Measurements from ENCODE around the gene GRWD1.

Gene GRWD1

DNA sequence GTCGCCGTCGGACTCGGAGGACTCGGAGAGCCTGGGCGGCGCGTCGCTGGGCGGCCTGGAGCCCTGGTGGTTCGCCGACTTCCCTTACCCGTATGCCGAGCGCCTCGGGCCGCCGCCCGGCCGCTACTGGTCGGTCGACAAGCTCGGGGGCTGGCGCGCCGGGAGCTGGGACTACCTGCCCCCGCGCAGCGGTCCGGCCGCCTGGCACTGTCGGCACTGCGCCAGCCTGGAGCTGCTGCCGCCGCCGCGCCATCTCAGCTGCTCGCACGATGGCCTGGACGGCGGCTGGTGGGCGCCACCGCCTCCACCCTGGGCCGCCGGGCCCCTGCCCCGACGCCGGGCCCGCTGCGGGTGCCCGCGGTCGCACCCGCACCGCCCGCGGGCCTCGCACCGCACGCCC, 2.5 kb upstream of the GRWD1 start:
- Histone ChIP-seq H3K79me2 (ENCODE audit: insufficient read depth, low read length) (peaks cover 21% of the 10 kb centered on the region), H3K4me2 (ENCODE audit: low read depth, low read length, poor library complexity, severe bottlenecking) (no peak overlapping the region), H3K27ac (ENCODE audit: low read depth, low read length) (no peak overlapping the region), H3K36me3 (ENCODE audit: low read length) (0 out of 2 replicates have a peak, but pooled peaks cover 5% of the 10 kb centered on the region), H3F3A (ENCODE audit: insufficient read depth) (no peaks in the 10 kb centered on the region), H3K4me3 (ENCODE audit: insufficient read depth, low read length, poor library complexity, severe bottlenecking) (no peak overlapping the region), H3K9ac (ENCODE audit: low read length) (no peak overlapping the region), H4K20me1 (ENCODE audit: low read depth, low read length) (no peaks in the 10 kb centered on the region), H3K9me2 (replicated peaks; ENCODE audit: insufficient read depth, low read length) (no peaks in the 10 kb centered on the region), H2AFZ (ENCODE audit: low read depth, low read length, severe bottlenecking) (no peak overlapping the region), H3K9me3 (ENCODE audit: insufficient read depth, low read length) (no peaks in the 10 kb centered on the region), H3K27me3 (ENCODE audit: low read length) (no peaks in the 10 kb centered on the region)
- TF ChIP-seq, protein P1, sequence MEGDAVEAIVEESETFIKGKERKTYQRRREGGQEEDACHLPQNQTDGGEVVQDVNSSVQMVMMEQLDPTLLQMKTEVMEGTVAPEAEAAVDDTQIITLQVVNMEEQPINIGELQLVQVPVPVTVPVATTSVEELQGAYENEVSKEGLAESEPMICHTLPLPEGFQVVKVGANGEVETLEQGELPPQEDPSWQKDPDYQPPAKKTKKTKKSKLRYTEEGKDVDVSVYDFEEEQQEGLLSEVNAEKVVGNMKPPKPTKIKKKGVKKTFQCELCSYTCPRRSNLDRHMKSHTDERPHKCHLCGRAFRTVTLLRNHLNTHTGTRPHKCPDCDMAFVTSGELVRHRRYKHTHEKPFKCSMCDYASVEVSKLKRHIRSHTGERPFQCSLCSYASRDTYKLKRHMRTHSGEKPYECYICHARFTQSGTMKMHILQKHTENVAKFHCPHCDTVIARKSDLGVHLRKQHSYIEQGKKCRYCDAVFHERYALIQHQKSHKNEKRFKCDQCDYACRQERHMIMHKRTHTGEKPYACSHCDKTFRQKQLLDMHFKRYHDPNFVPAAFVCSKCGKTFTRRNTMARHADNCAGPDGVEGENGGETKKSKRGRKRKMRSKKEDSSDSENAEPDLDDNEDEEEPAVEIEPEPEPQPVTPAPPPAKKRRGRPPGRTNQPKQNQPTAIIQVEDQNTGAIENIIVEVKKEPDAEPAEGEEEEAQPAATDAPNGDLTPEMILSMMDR (IDR thresholded peaks at IDR 0.05; ENCODE audit: insufficient read depth, low read length, poor library complexity, severe bottlenecking) = no peak

- Histone ChIP-seq H3K9ac (ENCODE audit: low read length) (no peak overlapping the region), H3K36me3 (ENCODE audit: low read length) (0 out of 2 replicates have a peak, but pooled peaks cover 10% of the 10 kb centered on the region), H3K79me2 (ENCODE audit: insufficient read depth, low read length) (peaks cover 24% of the 10 kb centered on the region), H3K27me3 (ENCODE audit: low read length) (no peaks in the 10 kb centered on the region), H3K27ac (ENCODE audit: low read depth, low read length) (no peak overlapping the region), H2AFZ (ENCODE audit: low read depth, low read length, severe bottlenecking) (no peak overlapping the region), H3K9me2 (replicated peaks; ENCODE audit: insufficient read depth, low read length) (no peaks in the 10 kb centered on the region), H3K9me3 (ENCODE audit: insufficient read depth, low read length) (no peaks in the 10 kb centered on the region), H3K4me2 (ENCODE audit: low read depth, low read length, poor library complexity, severe bottlenecking) (no peak overlapping the region), H3K4me3 (ENCODE audit: insufficient read depth, low read length, poor library complexity, severe bottlenecking) (no peak overlapping the region), H4K20me1 (ENCODE audit: low read depth, low read length) (no peaks in the 10 kb centered on the region), H3F3A (ENCODE audit: insufficient read depth) (no peaks in the 10 kb centered on the region)
- TF ChIP-seq EZH2phosphoT487 (conservative IDR thresholded peaks at IDR 0.05; ENCODE audit: low read length) = no peak
- TF ChIP-seq, protein P1 (IDR thresholded peaks at IDR 0.05; ENCODE audit: insufficient read depth, low read length, poor library complexity, severe bottlenecking) = no peak
Observed at GRCh38 chr19:48443731-48444128, 2.1 kb upstream of the GRWD1 start.

DNA sequence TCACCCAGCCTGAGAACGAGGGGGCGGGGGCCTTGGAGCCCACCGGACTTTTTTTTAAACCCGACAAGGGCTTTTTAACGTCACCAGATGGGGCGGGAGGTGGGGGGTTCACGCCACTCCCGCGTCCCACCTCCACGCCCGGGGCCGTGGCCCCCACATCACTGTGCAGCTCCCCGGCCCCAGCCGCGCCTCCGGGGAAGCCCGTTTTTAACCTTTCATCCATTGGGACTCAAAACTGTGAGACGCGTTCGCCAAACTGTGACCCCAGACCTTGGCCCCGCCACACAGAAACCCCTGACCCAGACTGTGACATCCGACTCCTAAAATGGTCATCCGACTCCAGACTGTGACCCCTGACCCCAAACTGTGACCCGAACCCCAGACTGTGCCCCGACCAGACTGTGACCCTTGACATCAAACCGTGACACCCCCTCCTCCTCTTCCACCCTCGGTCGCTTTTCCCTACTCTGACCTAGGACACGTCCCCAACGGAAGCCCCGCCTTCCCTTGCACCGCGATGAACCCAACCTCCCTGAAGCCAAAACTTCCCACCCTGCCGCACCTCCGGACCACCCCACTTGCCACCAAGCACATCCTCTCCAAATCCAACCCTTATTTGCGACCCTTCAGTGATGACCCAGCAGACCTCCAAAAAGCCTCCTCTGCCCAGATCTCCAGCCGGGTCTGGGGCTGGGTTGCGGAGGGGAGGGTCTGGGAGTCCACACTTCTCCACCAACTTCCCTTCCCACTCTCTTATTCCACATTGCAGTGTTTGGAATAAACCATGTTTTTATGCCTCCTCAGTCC, 1.5 kb upstream of the GRWD1 start:
- H3K4me3 ChIP-seq (ENCODE audit: insufficient read depth, low read length, poor library complexity, severe bottlenecking) = peak overlapping the region; percentile 91
- H3F3A ChIP-seq (ENCODE audit: insufficient read depth) = no peaks in the 10 kb centered on the region
- H3K9me3 ChIP-seq (ENCODE audit: insufficient read depth, low read length) = no peaks in the 10 kb centered on the region
- H3K79me2 ChIP-seq (ENCODE audit: insufficient read depth, low read length) = peaks cover 26% of the 10 kb centered on the region
- 0 out of 2 replicates have a peak, but pooled peaks cover 10% of the 10 kb centered on the region for H3K36me3 ChIP-seq (ENCODE audit: low read length)
- H3K4me2 ChIP-seq (ENCODE audit: low read depth, low read length, poor library complexity, severe bottlenecking) = peak overlapping the region; percentile 96
- no peaks in the 10 kb centered on the region for H4K20me1 ChIP-seq (ENCODE audit: low read depth, low read length)
- peak overlapping the region; percentile 97 for H2AFZ ChIP-seq (ENCODE audit: low read depth, low read length, severe bottlenecking)
- TF ChIP-seq, protein P1 (IDR thresholded peaks at IDR 0.05; ENCODE audit: insufficient read depth, low read length, poor library complexity, severe bottlenecking) = no peak
- TF ChIP-seq EZH2phosphoT487 (conservative IDR thresholded peaks at IDR 0.05; ENCODE audit: low read length) = no peak
- peak overlapping the region; percentile 68 for H3K27ac ChIP-seq (ENCODE audit: low read depth, low read length)
- no peaks in the 10 kb centered on the region for H3K9me2 ChIP-seq (replicated peaks; ENCODE audit: insufficient read depth, low read length)
- H3K9ac ChIP-seq (ENCODE audit: low read length) = peak overlapping the region; percentile 87
- H3K27me3 ChIP-seq (ENCODE audit: low read length) = no peaks in the 10 kb centered on the region

Data from SU-DHL-6 (cell line).